ENCODE data around the gene ASTN2.

- TF ChIP-seq, protein P1, sequence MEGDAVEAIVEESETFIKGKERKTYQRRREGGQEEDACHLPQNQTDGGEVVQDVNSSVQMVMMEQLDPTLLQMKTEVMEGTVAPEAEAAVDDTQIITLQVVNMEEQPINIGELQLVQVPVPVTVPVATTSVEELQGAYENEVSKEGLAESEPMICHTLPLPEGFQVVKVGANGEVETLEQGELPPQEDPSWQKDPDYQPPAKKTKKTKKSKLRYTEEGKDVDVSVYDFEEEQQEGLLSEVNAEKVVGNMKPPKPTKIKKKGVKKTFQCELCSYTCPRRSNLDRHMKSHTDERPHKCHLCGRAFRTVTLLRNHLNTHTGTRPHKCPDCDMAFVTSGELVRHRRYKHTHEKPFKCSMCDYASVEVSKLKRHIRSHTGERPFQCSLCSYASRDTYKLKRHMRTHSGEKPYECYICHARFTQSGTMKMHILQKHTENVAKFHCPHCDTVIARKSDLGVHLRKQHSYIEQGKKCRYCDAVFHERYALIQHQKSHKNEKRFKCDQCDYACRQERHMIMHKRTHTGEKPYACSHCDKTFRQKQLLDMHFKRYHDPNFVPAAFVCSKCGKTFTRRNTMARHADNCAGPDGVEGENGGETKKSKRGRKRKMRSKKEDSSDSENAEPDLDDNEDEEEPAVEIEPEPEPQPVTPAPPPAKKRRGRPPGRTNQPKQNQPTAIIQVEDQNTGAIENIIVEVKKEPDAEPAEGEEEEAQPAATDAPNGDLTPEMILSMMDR (IDR thresholded peaks at IDR 0.05): no peak
- TF ChIP-seq POLR2AphosphoS5 (IDR thresholded peaks at IDR 0.05): no peak
Measured at GRCh38 chr9:117134826-117135500, 279.9 kb downstream of the ASTN2 start.

All from prostate gland (tissue), 2 donors.